Ramos (cell line): ENCODE measurements around the gene CYSRT1.

Source experiments
- in situ Hi-C: fragments of 300-500 bp; cut with MboI; formaldehyde crosslinking; loops from one replicate; pipeline ENCODE4 v1.14.3; 2022; ENCODE audit warnings: low sequenced_read_pairs; ENCODE audit not compliant: unreplicated experiment

CYSRT1 gene

GRCh38 chr9:137222190-137223077 is 2.5 kb upstream of the CYSRT1 start, which contains the start of gene RNF208:
RNF208 (minus strand) TSS chr9:137222240; CDS start chr9:137221212, 1,028 bp downstream.
- in situ Hi-C loops: no loop called here

- in situ Hi-C loops: no loop called here
These were observed 1.6 kb upstream of the CYSRT1 start for GRCh38 chr9:137223078-137223970.

- in situ Hi-C loops: loop anchor here (5.0 to 25.0 kb wide), 3 partner anchors 104 to 439 kb away; partner anchors contain the start of genes CCDC183, NPDC1 and TMEM141
These were observed 841 bp downstream of the CYSRT1 start for GRCh38 chr9:137225699-137226331.

- in situ Hi-C loops: loop anchor here (5.0 to 25.0 kb wide), 3 partner anchors 104 to 439 kb away; partner anchors contain the start of genes CCDC183, NPDC1 and TMEM141
These were observed 1.5 kb downstream of the CYSRT1 start for GRCh38 chr9:137226338-137227053.

GRCh38 chr9:137227054-137227852 is 2.3 kb downstream of the CYSRT1 start, which contains the start of gene RNF224:
RNF224 (plus strand) TSS chr9:137227502; CDS start chr9:137228336, 834 bp downstream.
- in situ Hi-C loops: loop anchor here (5.0 to 25.0 kb wide), 3 partner anchors 105 to 440 kb away; partner anchors contain the start of genes CCDC183, NPDC1 and TMEM141

- in situ Hi-C loops: loop anchor here (5.0 to 25.0 kb wide), 3 partner anchors 106 to 441 kb away; partner anchors contain the start of genes CCDC183, NPDC1 and TMEM141
These were observed 3.0 kb downstream of the CYSRT1 start for GRCh38 chr9:137227853-137228505.

- in situ Hi-C loops: loop anchor here (5.0 to 25.0 kb wide), 3 partner anchors 106 to 441 kb away; partner anchors contain the start of genes CCDC183, NPDC1 and TMEM141
These were observed 3.6 kb downstream of the CYSRT1 start for GRCh38 chr9:137228506-137228967.

- in situ Hi-C loops: loop anchor here (5.0 to 25.0 kb wide), 3 partner anchors 107 to 442 kb away; partner anchors contain the start of genes CCDC183, NPDC1 and TMEM141
These were observed 4.3 kb downstream of the CYSRT1 start for GRCh38 chr9:137228968-137229896.

- in situ Hi-C loops: loop anchor here (5.0 to 25.0 kb wide), 3 partner anchors 108 to 443 kb away; partner anchors contain the start of genes CCDC183, NPDC1 and TMEM141
These were observed 5.1 kb downstream of the CYSRT1 start for GRCh38 chr9:137229903-137230704.

- in situ Hi-C loops: loop anchor here (25.0 kb wide), 1 partner anchor 444 kb away; the partner anchor contains the start of genes CCDC183 and TMEM141
These were observed 5.9 kb downstream of the CYSRT1 start, which contains the start of gene SLC34A3 for GRCh38 chr9:137230705-137231371. SLC34A3 (plus strand) TSS chr9:137230901; CDS start chr9:137231703, 802 bp downstream.

GRCh38 chr9:137231372-137232039 is 6.5 kb downstream of the CYSRT1 start:
- in situ Hi-C loops: loop anchor here (25.0 kb wide), 1 partner anchor 444 kb away; the partner anchor contains the start of genes CCDC183 and TMEM141

- in situ Hi-C loops: loop anchor here (25.0 kb wide), 1 partner anchor 445 kb away; the partner anchor contains the start of genes CCDC183 and TMEM141
These were observed 7.1 kb downstream of the CYSRT1 start for GRCh38 chr9:137232101-137232500.

- in situ Hi-C loops: loop anchor here (25.0 kb wide), 1 partner anchor 445 kb away; the partner anchor contains the start of genes CCDC183 and TMEM141
These were observed 7.5 kb downstream of the CYSRT1 start for GRCh38 chr9:137232510-137232909.
